Measurements from ENCODE around the gene C3orf49.

The C3orf49 gene

GRCh38 chr3:63851287-63851686, 32.2 kb downstream of the C3orf49 start:
- TF ChIP-seq, protein P1, sequence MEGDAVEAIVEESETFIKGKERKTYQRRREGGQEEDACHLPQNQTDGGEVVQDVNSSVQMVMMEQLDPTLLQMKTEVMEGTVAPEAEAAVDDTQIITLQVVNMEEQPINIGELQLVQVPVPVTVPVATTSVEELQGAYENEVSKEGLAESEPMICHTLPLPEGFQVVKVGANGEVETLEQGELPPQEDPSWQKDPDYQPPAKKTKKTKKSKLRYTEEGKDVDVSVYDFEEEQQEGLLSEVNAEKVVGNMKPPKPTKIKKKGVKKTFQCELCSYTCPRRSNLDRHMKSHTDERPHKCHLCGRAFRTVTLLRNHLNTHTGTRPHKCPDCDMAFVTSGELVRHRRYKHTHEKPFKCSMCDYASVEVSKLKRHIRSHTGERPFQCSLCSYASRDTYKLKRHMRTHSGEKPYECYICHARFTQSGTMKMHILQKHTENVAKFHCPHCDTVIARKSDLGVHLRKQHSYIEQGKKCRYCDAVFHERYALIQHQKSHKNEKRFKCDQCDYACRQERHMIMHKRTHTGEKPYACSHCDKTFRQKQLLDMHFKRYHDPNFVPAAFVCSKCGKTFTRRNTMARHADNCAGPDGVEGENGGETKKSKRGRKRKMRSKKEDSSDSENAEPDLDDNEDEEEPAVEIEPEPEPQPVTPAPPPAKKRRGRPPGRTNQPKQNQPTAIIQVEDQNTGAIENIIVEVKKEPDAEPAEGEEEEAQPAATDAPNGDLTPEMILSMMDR (IDR thresholded peaks at IDR 0.05; ENCODE audit: low read depth, low read length, missing control alignments), result no peak
- no peak overlapping the region for H3K4me3 ChIP-seq (ENCODE audit: low read depth, low read length)
- in situ Hi-C loops (cut with HindIII; ENCODE audit: low pct_ligation_motif_present, low sequenced_read_pairs), result no loop called here

GRCh38 chr3:63853106-63853505, 34.0 kb downstream of the C3orf49 start:
- Histone ChIP-seq H3K27ac (no peak overlapping the region), H3K36me3 (replicated peaks) (no peaks in the 10 kb centered on the region), H3K27me3 (replicated peaks) (no peaks in the 10 kb centered on the region), H3K4me3 (ENCODE audit: low read depth, low read length) (no peak overlapping the region)
- TF ChIP-seq, protein P1 (IDR thresholded peaks at IDR 0.05; ENCODE audit: low read depth, low read length, missing control alignments), result no peak
- DNase-seq, result no peak
- in situ Hi-C loops (cut with HindIII; ENCODE audit: low pct_ligation_motif_present, low sequenced_read_pairs), result no loop called here

More at GRCh38 chr3:63851287-63851686, 32.2 kb downstream of the C3orf49 start:
- no peaks in the 10 kb centered on the region for H3K27me3 ChIP-seq (replicated peaks)
- H3K36me3 ChIP-seq (replicated peaks), result no peaks in the 10 kb centered on the region
- no peak for DNase-seq
- no peak overlapping the region for H3K27ac ChIP-seq

GRCh38 chr3:63855333-63855940, 36.3 kb downstream of the C3orf49 start:
- Histone ChIP-seq H3K27ac (no peak overlapping the region), H3K4me3 (ENCODE audit: low read depth, low read length) (no peak overlapping the region), H3K27me3 (replicated peaks) (no peaks in the 10 kb centered on the region), H3K36me3 (replicated peaks) (no peaks in the 10 kb centered on the region)
- in situ Hi-C loops (cut with HindIII; ENCODE audit: low pct_ligation_motif_present, low sequenced_read_pairs), result no loop called here
- no peak for DNase-seq
- TF ChIP-seq, protein P1 (IDR thresholded peaks at IDR 0.05; ENCODE audit: low read depth, low read length, missing control alignments), result no peak

GRCh38 chr3:63857311-63857710, 38.2 kb downstream of the C3orf49 start:
- in situ Hi-C loops (cut with HindIII; ENCODE audit: low pct_ligation_motif_present, low sequenced_read_pairs), result no loop called here
- DNase-seq, result no peak
- Histone ChIP-seq H3K27me3 (replicated peaks) (no peaks in the 10 kb centered on the region), H3K4me3 (ENCODE audit: low read depth, low read length) (no peak overlapping the region), H3K27ac (no peak overlapping the region), H3K36me3 (replicated peaks) (no peaks in the 10 kb centered on the region)
- TF ChIP-seq, protein P1 (IDR thresholded peaks at IDR 0.05; ENCODE audit: low read depth, low read length, missing control alignments), result no peak

- TF ChIP-seq, protein P1 (IDR thresholded peaks at IDR 0.05; ENCODE audit: low read depth, low read length, missing control alignments), result no peak
- no peak overlapping the region for H3K4me3 ChIP-seq (ENCODE audit: low read depth, low read length)
- no peaks in the 10 kb centered on the region for H3K27me3 ChIP-seq (replicated peaks)
- in situ Hi-C loops (cut with HindIII; ENCODE audit: low pct_ligation_motif_present, low sequenced_read_pairs), result no loop called here
- no peak for DNase-seq
- no peaks in the 10 kb centered on the region for H3K36me3 ChIP-seq (replicated peaks)
- H3K27ac ChIP-seq, result no peak overlapping the region
Measured at GRCh38 chr3:63860776-63861175, 41.7 kb downstream of the C3orf49 start.

GRCh38 chr3:63861306-63861705, 42.2 kb downstream of the C3orf49 start:
- H3K27ac ChIP-seq, result no peak overlapping the region
- TF ChIP-seq, protein P1 (IDR thresholded peaks at IDR 0.05; ENCODE audit: low read depth, low read length, missing control alignments), result no peak
- H3K27me3 ChIP-seq (replicated peaks), result no peaks in the 10 kb centered on the region
- no peak overlapping the region for H3K4me3 ChIP-seq (ENCODE audit: low read depth, low read length)
- H3K36me3 ChIP-seq (replicated peaks), result no peaks in the 10 kb centered on the region
- in situ Hi-C loops (cut with HindIII; ENCODE audit: low pct_ligation_motif_present, low sequenced_read_pairs), result no loop called here
- DNase-seq, result no peak

Measured in brain microvascular endothelial cell (primary cell).